Measurements from ENCODE around the gene KLHL29.

Gene KLHL29

DNA sequence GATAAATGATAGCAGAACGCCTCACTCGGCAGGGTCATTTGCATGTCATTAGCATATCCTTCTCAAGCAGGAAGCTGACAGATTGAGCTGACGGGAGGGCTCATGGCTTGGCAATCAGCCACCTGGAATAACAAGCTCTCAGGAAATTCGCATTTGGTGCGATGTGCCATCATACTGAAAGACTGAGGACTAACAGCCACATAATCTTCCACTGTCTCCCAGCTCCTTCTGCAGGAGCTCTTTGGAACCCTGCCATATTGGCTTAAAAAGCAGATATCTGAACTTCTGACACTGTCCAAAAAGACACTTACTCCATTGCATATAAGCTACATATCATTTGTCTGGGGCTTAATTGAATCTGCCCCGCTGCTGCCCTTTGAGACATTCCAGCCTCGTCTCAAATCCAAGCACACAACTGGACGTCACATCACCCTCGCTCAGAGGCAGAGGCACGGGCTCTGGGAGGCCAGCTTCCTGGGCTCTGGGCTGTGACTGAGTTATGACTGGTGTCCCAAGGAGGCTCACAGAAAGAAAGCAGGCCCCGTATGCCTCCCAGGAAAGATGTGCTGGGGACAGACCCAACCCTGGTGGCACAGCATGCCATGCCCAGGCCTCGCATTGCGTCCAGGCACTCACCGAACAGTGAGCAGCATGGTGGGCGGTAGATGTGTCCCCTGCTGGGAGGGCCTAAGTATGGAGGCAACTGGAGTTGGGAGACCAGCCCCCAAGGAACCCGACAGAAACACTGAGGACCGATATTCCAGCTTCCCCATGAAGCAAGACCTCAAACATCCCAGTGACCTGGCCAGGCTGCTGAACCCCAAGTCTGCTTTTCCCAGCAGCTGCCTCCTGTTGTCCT is 314.0 kb downstream of the KLHL29 start:
- no peak for TF ChIP-seq POLR2AphosphoS5 (IDR thresholded peaks at IDR 0.05; ENCODE audit: low read depth, low read length)
- TF ChIP-seq, protein P1, sequence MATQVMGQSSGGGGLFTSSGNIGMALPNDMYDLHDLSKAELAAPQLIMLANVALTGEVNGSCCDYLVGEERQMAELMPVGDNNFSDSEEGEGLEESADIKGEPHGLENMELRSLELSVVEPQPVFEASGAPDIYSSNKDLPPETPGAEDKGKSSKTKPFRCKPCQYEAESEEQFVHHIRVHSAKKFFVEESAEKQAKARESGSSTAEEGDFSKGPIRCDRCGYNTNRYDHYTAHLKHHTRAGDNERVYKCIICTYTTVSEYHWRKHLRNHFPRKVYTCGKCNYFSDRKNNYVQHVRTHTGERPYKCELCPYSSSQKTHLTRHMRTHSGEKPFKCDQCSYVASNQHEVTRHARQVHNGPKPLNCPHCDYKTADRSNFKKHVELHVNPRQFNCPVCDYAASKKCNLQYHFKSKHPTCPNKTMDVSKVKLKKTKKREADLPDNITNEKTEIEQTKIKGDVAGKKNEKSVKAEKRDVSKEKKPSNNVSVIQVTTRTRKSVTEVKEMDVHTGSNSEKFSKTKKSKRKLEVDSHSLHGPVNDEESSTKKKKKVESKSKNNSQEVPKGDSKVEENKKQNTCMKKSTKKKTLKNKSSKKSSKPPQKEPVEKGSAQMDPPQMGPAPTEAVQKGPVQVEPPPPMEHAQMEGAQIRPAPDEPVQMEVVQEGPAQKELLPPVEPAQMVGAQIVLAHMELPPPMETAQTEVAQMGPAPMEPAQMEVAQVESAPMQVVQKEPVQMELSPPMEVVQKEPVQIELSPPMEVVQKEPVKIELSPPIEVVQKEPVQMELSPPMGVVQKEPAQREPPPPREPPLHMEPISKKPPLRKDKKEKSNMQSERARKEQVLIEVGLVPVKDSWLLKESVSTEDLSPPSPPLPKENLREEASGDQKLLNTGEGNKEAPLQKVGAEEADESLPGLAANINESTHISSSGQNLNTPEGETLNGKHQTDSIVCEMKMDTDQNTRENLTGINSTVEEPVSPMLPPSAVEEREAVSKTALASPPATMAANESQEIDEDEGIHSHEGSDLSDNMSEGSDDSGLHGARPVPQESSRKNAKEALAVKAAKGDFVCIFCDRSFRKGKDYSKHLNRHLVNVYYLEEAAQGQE (IDR thresholded peaks at IDR 0.05; ENCODE audit: insufficient read depth in 1 of 2, low read depth in 2 of 2, low read length in 2 of 2) = no peak
- no peak for TF ChIP-seq FOXP2 (optimal IDR thresholded peaks at IDR 0.05; ENCODE audit: borderline replicate concordance, extremely low read depth, extremely low read length, insufficient read depth)
- no peak for TF ChIP-seq TAF1 (IDR thresholded peaks at IDR 0.05; ENCODE audit: borderline replicate concordance, insufficient read depth, low read length)
- TF ChIP-seq SIN3A (IDR thresholded peaks at IDR 0.05; ENCODE audit: borderline replicate concordance, insufficient read depth, low read length) = no peak

- TF ChIP-seq TAF1 (IDR thresholded peaks at IDR 0.05; ENCODE audit: borderline replicate concordance, insufficient read depth, low read length) (no peak), POLR2AphosphoS5 (IDR thresholded peaks at IDR 0.05; ENCODE audit: low read depth, low read length) (no peak), SIN3A (IDR thresholded peaks at IDR 0.05; ENCODE audit: borderline replicate concordance, insufficient read depth, low read length) (no peak), FOXP2 (optimal IDR thresholded peaks at IDR 0.05; ENCODE audit: borderline replicate concordance, extremely low read depth, extremely low read length, insufficient read depth) (no peak)
- TF ChIP-seq, protein P1 (IDR thresholded peaks at IDR 0.05; ENCODE audit: insufficient read depth in 1 of 2, low read depth in 2 of 2, low read length in 2 of 2) = no peak
Measured at GRCh38 chr2:23699580-23699925, 314.6 kb downstream of the KLHL29 start.

- TF ChIP-seq, protein P1 (IDR thresholded peaks at IDR 0.05; ENCODE audit: insufficient read depth in 1 of 2, low read depth in 2 of 2, low read length in 2 of 2) = no peak
- TF ChIP-seq SIN3A (IDR thresholded peaks at IDR 0.05; ENCODE audit: borderline replicate concordance, insufficient read depth, low read length) = no peak
- no peak for TF ChIP-seq TAF1 (IDR thresholded peaks at IDR 0.05; ENCODE audit: borderline replicate concordance, insufficient read depth, low read length)
- TF ChIP-seq FOXP2 (optimal IDR thresholded peaks at IDR 0.05; ENCODE audit: borderline replicate concordance, extremely low read depth, extremely low read length, insufficient read depth) = no peak
- TF ChIP-seq POLR2AphosphoS5 (IDR thresholded peaks at IDR 0.05; ENCODE audit: low read depth, low read length) = no peak
Measured at GRCh38 chr2:23700627-23701026, 315.6 kb downstream of the KLHL29 start.

GRCh38 chr2:23703037-23703582 is 318.1 kb downstream of the KLHL29 start:
- TF ChIP-seq TAF1 (IDR thresholded peaks at IDR 0.05; ENCODE audit: borderline replicate concordance, insufficient read depth, low read length) = no peak

DNA sequence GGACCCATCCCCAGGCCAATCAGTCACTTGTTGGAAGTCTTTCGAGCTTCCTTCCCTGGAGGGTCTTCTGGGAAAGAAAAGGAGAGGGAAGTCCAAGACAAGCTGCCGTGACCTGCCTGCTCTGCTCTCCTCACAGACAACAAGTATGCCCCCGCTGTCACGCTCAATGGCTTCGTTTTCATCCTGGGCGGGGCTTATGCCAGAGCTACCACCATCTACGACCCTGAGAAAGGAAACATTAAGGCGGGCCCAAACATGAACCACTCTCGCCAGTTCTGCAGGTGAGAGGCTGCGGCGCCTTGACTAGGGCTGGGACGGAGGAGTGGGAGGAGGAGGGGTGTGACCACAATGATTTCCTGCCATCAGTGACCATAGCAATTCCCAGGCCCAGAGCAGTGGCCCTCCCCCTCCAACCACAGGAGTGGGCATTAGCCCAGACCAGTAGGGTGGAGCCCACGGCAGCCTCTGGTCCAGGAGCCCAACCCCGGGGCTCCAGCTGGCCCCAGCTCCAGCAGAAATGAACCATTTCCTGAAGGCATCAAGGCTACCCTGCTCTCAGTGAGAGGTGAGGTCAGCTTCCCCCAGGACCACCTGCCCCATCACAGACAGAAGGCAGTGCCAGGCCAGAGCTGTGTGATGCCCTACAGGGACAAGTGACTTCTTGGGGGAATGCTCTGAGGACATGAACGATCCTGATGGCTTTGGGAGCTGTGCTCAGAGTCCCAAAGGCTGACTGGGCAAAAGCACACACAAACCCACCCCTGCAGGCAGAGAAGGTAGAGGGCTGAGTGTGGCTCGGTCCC is 318.8 kb downstream of the KLHL29 start:
- no peak for TF ChIP-seq POLR2AphosphoS5 (IDR thresholded peaks at IDR 0.05; ENCODE audit: low read depth, low read length)
- no peak for TF ChIP-seq SIN3A (IDR thresholded peaks at IDR 0.05; ENCODE audit: borderline replicate concordance, insufficient read depth, low read length)
- TF ChIP-seq, protein P1 (IDR thresholded peaks at IDR 0.05; ENCODE audit: insufficient read depth in 1 of 2, low read depth in 2 of 2, low read length in 2 of 2) = no peak
- TF ChIP-seq TAF1 (IDR thresholded peaks at IDR 0.05; ENCODE audit: borderline replicate concordance, insufficient read depth, low read length) = no peak
- no peak for TF ChIP-seq FOXP2 (optimal IDR thresholded peaks at IDR 0.05; ENCODE audit: borderline replicate concordance, extremely low read depth, extremely low read length, insufficient read depth)
